ENCODE data around the gene SOBP. TPM values are rescaled to one million over a fixed set of nuclear protein-coding genes. Genes with fewer than 3 reads are reported as not detected.

The SOBP gene
- total RNA-seq, 4 donors from 2014 or later = 6.0 to 18.4 (median 6.7) TPM

DNA sequence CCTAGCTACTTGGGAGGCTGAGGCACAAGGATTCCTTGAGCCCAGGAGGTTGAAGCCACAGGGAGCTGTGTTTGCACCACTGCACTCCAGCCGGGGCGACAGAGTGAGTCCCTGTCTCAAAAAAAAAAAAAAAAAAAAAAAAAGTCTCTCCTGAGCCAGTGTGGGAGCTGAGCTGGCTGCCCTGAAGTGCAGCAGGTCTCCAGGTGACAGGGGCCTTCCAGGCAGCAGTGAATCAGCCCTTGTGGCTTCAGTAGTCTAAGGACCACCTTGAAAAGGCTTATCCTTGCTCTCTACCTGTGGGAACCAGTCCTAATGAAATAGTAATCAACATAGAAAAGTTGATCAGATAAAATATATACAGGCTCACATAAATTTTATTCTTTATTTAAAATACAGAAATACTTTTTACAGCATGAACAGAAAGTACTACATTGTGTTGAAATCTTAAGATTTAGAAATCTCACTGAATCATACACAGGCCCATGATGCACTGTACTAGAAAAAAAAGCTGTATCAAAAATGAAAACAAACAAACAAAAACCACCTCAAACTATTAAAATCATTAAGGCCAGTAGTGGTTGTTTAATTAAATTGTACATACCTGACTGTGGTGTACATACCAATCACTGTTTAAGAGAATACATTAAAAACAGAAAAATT lies 205.3 kb downstream of the SOBP start:
- Histone ChIP-seq H3K9me3 (no peaks in the 10 kb centered on the region), H3K4me3 (no peak overlapping the region), H3K27ac (no peak overlapping the region), H3K4me1 (peaks cover 0 to 25% (median under 1%) of the 10 kb centered on the region in 4 donors), H3K36me3 (no peaks in the 10 kb centered on the region), H3K27me3 (no peaks in the 10 kb centered on the region)
- TF ChIP-seq EP300 (IDR thresholded peaks at IDR 0.05) = no peak
- TF ChIP-seq POLR2A (IDR thresholded peaks at IDR 0.05) = no peak
- TF ChIP-seq, protein P1, sequence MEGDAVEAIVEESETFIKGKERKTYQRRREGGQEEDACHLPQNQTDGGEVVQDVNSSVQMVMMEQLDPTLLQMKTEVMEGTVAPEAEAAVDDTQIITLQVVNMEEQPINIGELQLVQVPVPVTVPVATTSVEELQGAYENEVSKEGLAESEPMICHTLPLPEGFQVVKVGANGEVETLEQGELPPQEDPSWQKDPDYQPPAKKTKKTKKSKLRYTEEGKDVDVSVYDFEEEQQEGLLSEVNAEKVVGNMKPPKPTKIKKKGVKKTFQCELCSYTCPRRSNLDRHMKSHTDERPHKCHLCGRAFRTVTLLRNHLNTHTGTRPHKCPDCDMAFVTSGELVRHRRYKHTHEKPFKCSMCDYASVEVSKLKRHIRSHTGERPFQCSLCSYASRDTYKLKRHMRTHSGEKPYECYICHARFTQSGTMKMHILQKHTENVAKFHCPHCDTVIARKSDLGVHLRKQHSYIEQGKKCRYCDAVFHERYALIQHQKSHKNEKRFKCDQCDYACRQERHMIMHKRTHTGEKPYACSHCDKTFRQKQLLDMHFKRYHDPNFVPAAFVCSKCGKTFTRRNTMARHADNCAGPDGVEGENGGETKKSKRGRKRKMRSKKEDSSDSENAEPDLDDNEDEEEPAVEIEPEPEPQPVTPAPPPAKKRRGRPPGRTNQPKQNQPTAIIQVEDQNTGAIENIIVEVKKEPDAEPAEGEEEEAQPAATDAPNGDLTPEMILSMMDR (IDR thresholded peaks at IDR 0.05) = no peak
- DNase-seq (ENCODE audit: low spot score in 2 of 2) = no peak
- WGBS, 2 donors = 94 to 100% methylated on average over 2 of the region's 2 CpGs

DNA sequence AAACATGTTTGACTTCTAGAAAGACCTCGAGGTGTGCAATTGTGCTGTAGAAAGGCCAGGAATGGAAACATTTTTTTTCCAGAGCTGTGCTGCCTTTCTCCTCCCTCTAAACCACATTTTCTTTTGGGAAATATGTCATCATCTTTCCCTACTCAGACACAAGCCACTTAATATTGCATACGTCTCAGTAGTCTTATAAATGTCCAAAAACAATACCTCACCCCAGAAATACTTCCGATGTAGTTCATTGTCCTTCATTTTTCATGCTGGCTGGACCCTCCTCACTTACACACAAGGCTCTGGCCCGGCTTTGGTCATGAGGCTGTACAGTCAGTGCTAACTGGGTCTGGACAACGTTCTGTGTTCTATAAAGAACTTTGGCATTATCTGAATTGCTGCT lies 207.8 kb downstream of the SOBP start:
- H3K4me3 ChIP-seq = no peak overlapping the region
- H3K36me3 ChIP-seq = no peaks in the 10 kb centered on the region
- 32 to 38% methylated on average over 5 of the region's 5 CpGs for WGBS, 2 donors
- peak overlapping the region in 2 of 4 donors; percentile 6 to 43 for H3K27ac ChIP-seq
- no peak for TF ChIP-seq POLR2A (IDR thresholded peaks at IDR 0.05)
- TF ChIP-seq, protein P1 (IDR thresholded peaks at IDR 0.05) = no peak
- no peak for TF ChIP-seq EP300 (IDR thresholded peaks at IDR 0.05)
- peaks cover 0 to 15% (median 0%) of the 10 kb centered on the region in 4 donors for H3K4me1 ChIP-seq
- no peaks in the 10 kb centered on the region for H3K9me3 ChIP-seq
- DNase-seq (ENCODE audit: low spot score in 2 of 2) = no peak
- no peaks in the 10 kb centered on the region for H3K27me3 ChIP-seq

DNA sequence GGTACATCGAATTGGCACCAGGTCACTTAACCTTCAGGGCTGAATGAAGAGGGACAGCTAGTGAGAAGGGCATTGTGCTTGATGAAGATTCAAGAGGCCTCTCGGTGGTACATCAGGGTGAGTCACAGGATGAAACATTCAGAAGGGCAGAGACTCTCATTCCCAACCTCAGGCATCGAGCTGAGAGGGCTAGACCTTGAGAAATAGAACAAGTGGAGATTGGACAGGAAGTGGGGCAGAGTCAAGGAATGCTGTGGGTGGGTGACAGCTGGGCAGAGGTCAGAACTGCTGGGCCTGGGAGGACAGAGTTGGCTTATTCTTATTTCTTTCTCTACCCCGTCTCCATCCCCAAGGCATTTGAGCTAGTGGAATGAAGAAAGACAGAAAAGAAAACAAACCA lies 208.2 kb downstream of the SOBP start:
- H3K36me3 ChIP-seq = no peaks in the 10 kb centered on the region
- no peaks in the 10 kb centered on the region for H3K9me3 ChIP-seq
- no peak for TF ChIP-seq POLR2A (IDR thresholded peaks at IDR 0.05)
- TF ChIP-seq EP300 (IDR thresholded peaks at IDR 0.05) = no peak
- TF ChIP-seq, protein P1 (IDR thresholded peaks at IDR 0.05) = no peak
- H3K4me1 ChIP-seq = peaks cover 0 to 15% (median 0%) of the 10 kb centered on the region in 4 donors
- peak overlapping the region in 2 of 4 donors; percentile 6 to 43 for H3K27ac ChIP-seq
- 33 to 37% methylated on average over 4 of the region's 4 CpGs for WGBS, 2 donors
- no peak for DNase-seq (ENCODE audit: low spot score in 2 of 2)
- H3K4me3 ChIP-seq = no peak overlapping the region
- H3K27me3 ChIP-seq = no peaks in the 10 kb centered on the region

DNA sequence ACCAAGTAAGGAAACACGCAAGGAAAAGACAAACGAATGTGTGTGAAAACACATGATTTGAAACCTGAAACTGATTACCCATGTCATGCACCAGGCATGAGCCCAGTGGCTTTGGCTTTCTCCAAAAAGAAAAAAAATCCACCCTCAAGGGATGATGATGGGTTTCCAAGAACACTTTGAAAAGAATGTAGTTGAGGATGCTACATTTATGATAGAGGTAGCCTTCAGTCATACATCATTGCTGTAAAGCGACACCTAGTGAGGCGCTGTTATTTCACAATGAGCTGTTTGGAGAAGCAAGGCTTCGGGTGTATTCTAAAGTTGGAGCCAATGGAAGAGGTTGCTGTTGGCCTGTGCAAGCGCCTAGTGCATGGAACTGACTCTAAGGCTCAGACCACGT lies 209.3 kb downstream of the SOBP start:
- Histone ChIP-seq H3K4me3 (no peak overlapping the region), H3K27ac (no peak overlapping the region), H3K27me3 (no peaks in the 10 kb centered on the region), H3K9me3 (no peaks in the 10 kb centered on the region), H3K36me3 (no peaks in the 10 kb centered on the region), H3K4me1 (peaks cover 0 to 15% (median 0%) of the 10 kb centered on the region in 4 donors)
- 84 to 92% methylated on average over 7 of the region's 7 CpGs for WGBS, 2 donors
- DNase-seq (ENCODE audit: low spot score in 2 of 2) = no peak
- TF ChIP-seq POLR2A (IDR thresholded peaks at IDR 0.05) (no peak), EP300 (IDR thresholded peaks at IDR 0.05) (no peak)
- TF ChIP-seq, protein P1 (IDR thresholded peaks at IDR 0.05) = no peak

DNA sequence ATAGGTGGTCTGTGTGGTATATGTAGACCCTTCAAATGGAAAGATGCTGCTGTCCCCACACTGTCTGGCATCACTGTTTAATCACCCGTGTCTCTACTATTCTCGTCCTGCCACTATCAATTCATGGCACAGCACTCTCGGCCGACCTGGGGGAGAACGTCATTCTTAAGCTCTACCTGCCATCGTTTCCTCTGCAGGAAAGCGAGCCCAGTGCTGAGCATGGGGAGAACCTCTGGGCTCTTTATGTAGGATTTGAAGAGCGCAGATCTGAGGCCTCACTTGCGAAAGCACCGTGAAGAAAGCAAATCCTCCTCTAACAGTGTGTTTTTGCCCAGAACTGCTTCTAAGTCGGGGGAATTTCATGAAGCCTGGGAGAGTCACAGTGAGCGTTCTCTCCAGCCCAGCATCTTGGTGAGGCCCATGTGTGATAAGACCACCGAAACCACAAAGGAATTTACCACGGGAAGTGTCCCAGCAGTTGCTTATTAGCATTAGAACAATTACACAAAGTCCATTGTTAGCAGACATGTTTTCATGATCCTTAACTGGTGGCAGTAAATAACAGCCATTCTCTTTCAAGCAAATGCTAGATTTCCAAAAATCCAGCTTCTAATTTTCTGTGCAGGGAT lies 209.9 kb downstream of the SOBP start:
- peaks cover 0 to 19% (median 0%) of the 10 kb centered on the region in 4 donors for H3K4me1 ChIP-seq
- H3K27me3 ChIP-seq = no peaks in the 10 kb centered on the region
- H3K4me3 ChIP-seq = no peak overlapping the region
- H3K36me3 ChIP-seq = no peaks in the 10 kb centered on the region
- 89% methylated on average over 14 of the region's 14 CpGs for WGBS, 2 donors
- TF ChIP-seq POLR2A (IDR thresholded peaks at IDR 0.05) (no peak), EP300 (IDR thresholded peaks at IDR 0.05) (no peak)
- TF ChIP-seq, protein P1 (IDR thresholded peaks at IDR 0.05) = no peak
- no peak for DNase-seq (ENCODE audit: low spot score in 2 of 2)
- H3K9me3 ChIP-seq = no peaks in the 10 kb centered on the region
- no peak overlapping the region for H3K27ac ChIP-seq

All from tibial nerve (tissue), 4 donors.